ENCODE measurements around the gene GALNT2.

- TF ChIP-seq POLR2AphosphoS5 (IDR thresholded peaks at IDR 0.05; ENCODE audit: low read depth, low read length): no peak
- no peak for TF ChIP-seq POLR2A (IDR thresholded peaks at IDR 0.05; ENCODE audit: low read depth, low read length)
- no peak for TF ChIP-seq TAF1 (IDR thresholded peaks at IDR 0.05; ENCODE audit: low read depth, low read length)
- no peak for TF ChIP-seq POU2F2 (IDR thresholded peaks at IDR 0.05; ENCODE audit: low read depth, low read length)
- no peak for TF ChIP-seq SPI1 (IDR thresholded peaks at IDR 0.05; ENCODE audit: low read depth, low read length)
Observed at GRCh38 chr1:230156536-230156935, 89.5 kb downstream of the GALNT2 start.
